Stimulated activated CD4-positive, alpha-beta T cell treated with anti-CD3 and anti-CD28 coated beads, Interleukin-2, amount 100 ng/mL, for 4 hours (primary cell): ENCODE measurements around the gene MAP7D2.

ENCODE experiments used
- DNase-seq: peaks from one replicate; pipeline ENCODE4 v3.0.0-alpha.2; 2020; ENCODE audit warnings: low read depth

Gene MAP7D2

GRCh38 chrX:20038966-20039365, 77.7 kb downstream of the MAP7D2 start:
- DNase-seq, result no peak

GRCh38 chrX:20037186-20037585, 79.5 kb downstream of the MAP7D2 start:
- no peak for DNase-seq

- no peak for DNase-seq
Observed at GRCh38 chrX:20032201-20032600, 84.5 kb downstream of the MAP7D2 start.

- no peak for DNase-seq
Observed at GRCh38 chrX:20029728-20030127, 87.0 kb downstream of the MAP7D2 start.

- DNase-seq, result no peak
Observed at GRCh38 chrX:20028588-20028987, 88.1 kb downstream of the MAP7D2 start.

GRCh38 chrX:20026278-20026677, 90.4 kb downstream of the MAP7D2 start:
- no peak for DNase-seq

DNA sequence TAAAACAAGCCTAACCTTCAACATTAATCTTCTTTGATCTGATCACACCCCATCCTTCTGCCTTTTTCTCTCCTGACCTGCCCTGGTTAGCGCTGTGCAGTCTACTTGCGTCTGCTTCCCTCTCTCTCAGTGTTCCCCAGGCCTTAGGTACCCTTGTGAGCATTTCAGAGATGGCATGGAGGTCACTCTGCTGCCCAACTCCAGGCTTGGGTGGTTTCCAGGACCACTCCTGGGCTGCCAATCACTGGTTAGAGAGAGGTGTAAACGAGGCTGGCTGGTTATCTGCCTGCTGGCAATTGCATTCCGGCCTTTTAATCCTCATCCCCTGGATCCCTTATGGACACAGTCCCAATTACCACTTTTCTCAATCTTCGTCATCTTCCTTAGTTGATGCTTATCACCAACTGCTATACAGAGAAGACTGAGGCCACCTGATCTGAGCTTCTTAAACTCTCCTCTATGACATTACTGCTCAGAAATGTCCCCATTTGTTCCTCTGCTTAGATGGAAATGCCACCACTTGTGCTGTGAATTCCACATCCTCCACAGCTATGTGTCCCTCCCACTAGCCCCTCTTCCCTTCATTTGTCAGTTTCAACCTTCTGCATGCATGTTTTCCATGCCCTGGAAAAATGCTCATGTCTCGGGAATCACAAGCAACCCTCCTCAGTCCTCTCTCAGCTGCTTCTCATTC, 96.9 kb downstream of the MAP7D2 start:
- no peak for DNase-seq

GRCh38 chrX:20016616-20016945, 100.1 kb downstream of the MAP7D2 start:
- DNase-seq, result no peak

GRCh38 chrX:20015945-20016615, 100.6 kb downstream of the MAP7D2 start:
- DNase-seq, result no peak

DNA sequence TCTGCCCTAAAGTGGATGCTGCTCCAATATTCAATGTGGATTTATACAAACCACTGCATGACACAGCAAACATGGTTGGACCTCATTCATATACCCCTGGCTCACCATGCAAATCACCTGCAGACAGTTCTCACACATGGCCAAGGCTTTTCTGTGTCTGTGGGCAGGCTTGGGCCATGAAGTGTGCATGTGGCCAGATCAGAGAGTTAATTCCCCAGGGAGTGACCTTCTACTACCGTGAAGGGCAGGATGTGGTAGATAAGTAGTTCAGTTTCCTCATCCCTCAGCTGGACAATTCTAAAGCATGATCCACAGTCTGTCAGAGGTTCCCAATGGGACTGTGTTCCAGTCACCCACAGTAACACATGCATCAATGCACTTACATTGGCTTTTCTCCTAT, 101.3 kb downstream of the MAP7D2 start:
- DNase-seq, result no peak

GRCh38 chrX:20011608-20012007, 105.1 kb downstream of the MAP7D2 start:
- no peak for DNase-seq

- DNase-seq, result no peak
Observed at GRCh38 chrX:20007962-20008622, 108.6 kb downstream of the MAP7D2 start.

DNA sequence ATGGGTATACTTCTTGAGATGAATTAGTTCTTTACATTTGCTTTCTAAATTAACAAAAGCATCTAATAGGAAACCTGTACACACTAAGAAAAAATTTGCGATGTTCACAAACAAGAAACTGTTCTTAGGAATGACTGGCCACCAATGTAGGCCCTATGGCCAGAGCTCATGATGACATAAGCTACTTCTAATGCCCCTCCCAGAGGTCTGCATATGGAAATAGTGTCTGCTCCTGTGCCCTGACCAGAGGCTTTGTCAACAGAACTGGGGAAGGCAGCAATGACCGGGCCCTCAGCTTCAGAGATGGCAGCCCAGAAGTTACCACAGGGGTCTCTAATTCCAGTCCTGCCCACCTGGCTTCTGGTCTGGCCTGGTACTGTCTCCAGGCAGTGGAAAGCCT, 110.8 kb downstream of the MAP7D2 start:
- DNase-seq, result no peak

GRCh38 chrX:20001588-20001987, 115.1 kb downstream of the MAP7D2 start:
- DNase-seq, result no peak

- DNase-seq, result no peak
Observed at GRCh38 chrX:19991350-19991718, 125.4 kb downstream of the MAP7D2 start.

- DNase-seq, result peak; percentile 79
Observed at GRCh38 chrX:19990556-19991349, 126.0 kb downstream of the MAP7D2 start, which contains the start of gene BCLAF3. Gene BCLAF3, minus strand, starts transcription at chrX:19991061. Its CDS starts 20,797 bp downstream, at chrX:19970264.

- no peak for DNase-seq
Observed at GRCh38 chrX:19990151-19990555, 126.6 kb downstream of the MAP7D2 start.

GRCh38 chrX:19987856-19988255, 128.9 kb downstream of the MAP7D2 start:
- no peak for DNase-seq

GRCh38 chrX:19986531-19986930, 130.2 kb downstream of the MAP7D2 start:
- DNase-seq, result no peak

- no peak for DNase-seq
Observed at GRCh38 chrX:19981947-19982346, 134.8 kb downstream of the MAP7D2 start.

- no peak for DNase-seq
Observed at GRCh38 chrX:19975845-19976244, 140.9 kb downstream of the MAP7D2 start.

DNA sequence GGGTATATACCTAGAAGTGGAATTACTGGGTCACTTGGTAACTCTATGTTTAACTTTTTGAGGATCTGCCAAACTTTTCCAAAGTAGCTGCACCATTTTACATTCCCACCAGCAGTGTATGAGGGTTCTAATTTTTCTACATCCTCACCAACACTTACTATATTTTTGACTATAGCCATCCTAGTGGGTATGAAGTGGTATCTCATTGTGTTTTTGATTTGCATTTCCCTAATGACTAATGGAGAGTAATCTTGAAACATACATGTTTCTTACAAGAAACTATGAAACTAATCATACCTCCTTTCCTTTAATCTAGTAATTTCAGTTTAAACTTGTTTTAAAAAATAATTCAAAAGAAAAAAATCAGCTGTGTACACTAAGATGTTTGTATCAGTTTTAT, 143.7 kb downstream of the MAP7D2 start:
- no peak for DNase-seq

DNA sequence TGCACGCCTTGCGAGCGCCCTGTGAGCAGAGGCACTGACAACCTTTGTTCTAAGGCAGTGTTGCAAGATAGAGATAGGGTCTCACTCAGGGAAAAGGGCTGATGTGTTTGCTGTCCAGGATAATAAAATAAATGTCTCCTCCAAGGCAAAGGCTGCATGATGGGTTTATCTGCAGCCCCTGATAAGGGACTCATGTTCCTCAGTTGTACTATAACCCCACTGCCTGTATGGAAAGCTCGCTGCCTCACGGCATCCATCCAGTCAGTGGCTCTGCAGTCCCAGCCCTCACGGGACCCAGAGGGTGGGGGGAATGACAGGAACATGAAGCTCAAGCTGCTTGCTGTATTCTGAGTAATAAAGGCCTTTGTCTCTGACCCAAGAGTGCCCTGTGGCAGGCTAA, 148.4 kb downstream of the MAP7D2 start:
- DNase-seq, result no peak
